ENCODE measurements around the gene PKP1.

Gene PKP1

DNA sequence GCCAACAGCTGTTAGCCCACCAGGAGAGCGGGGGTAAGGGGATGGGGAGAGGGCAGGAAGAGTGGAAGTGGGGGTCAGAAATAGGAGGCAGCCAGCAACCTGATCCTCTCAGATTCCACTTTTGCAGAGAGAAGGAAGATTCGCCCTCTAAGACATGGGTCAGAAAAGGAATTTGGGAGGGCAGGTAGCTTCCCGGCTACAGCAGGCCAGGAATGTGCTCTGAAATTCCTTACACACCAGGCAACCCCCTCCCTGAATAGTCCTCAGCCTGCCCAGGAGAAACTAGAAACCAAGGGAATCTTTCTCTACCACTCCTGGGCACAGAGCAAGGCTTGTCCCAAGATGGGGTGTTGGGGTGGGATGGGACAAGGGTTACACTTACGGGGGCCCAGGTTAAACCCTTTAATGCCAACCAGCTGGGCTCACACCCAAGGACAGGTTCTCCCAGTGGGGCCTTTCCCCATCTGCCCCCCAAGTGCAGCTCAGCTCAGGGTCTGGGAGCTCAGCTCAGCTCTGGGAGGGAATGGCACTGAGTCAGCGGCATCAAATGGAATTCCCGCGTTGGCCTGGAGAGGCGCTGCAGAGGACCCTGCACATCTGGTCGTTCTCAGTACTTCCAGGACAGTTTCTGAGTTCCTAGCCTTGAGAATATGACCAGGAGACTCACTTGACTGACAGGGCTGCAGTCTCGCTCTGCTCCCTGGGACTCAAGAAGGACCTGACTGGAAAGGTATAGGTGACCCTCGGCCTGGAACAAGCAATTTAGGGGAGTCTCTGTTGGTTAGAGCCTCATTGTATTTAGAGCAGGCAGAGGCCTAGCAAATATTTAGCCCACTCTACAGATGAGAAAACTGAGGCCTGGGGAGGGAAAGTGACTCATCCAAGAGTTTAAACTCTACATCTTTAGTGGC is 93.4 kb downstream of the PKP1 start:
- no peak for DNase-seq

DNA sequence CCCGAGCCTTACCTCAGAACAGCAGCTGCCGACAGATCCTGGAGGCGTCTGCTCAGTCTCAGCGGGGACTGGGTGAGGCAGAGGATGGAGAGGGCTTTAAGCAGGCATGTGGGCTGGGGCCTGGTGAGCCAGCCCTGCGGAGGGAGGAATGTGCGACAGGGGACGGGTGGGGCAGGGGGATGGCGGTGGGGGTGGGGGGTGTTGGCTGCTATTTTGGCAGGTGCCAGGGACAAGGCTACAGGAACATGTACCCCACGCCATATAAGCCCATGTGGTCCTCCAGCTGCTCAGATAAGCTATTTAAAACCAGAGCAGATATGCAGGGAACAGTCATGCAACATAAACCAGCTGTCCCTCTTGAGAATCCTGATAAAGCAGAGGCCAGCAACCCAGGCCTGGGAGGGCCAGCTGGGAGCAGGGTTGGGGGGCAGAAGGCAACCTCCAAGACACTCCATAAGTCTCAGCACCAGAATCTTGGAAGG is 94.3 kb downstream of the PKP1 start, which contains the start of gene TNNT2:
TSS of gene TNNT2 (minus strand) at position 70 of the 482 bp plus-strand sequence. CDS start 4,426 bp downstream, outside the sequence.
- no peak for DNase-seq

DNA sequence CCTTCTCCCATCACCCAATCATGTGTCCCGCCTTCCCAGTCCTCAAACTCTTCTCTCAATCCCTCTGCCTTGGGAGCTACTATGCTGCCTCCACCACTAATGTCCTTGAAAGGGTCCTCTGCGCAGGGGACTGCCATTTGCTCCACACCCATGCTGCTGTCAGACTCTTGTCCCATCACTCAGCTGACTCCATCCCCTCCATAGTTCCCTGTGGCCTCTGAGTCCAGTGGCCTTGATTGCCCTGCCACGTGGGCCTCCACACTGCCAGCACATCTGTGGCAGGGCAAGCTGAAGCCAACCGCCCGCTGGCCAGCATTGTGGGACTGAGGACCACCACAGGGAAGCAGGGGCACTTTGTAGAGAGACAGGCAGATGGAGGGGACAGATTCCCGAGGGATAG is 95.5 kb downstream of the PKP1 start:
- DNase-seq: no peak

DNA sequence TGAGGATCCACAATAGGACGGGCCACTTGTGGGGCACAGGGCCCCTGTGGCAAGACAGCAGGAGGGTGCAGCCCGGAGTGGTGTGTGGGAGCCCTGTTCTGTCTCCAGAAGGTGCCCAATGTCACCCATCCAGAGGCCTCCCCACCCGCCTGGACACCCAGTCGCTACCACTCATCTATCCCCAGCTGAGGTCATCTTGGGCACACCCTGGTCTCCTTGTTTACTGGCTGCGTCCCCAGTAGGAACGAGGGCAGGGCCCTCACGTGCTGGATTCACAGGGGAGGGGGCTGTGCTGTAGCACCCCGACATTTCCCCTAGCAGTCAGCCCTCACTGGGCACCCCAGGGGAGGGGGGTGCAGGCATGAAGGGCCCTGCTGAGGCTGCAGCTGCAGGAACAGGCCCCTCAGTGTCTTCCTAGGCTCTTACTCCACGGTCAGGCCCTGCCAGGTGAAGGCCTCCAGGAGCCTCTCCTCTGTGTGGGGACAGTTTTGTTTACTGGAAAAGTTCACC is 96.5 kb downstream of the PKP1 start:
- no peak for DNase-seq

DNA sequence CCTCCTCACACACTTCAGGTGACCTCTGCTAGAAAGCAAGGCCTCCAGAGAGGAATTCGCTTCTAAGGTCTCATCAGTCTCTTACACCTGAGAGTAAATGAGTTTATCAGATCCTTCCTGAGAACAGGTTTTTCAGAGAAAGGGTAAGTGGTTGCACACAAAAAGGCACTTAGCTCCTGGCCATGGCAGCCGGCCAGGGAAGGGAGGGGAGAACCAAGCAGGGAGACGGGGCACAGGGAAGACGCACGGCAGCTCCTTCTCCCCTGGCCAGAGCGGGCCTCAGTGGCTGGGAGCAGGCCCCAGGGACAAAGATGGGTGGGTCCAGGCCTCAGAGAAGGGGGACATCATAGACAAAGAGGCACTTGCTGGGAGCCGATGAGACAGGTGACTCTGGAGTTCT is 97.8 kb downstream of the PKP1 start:
- no peak for DNase-seq
